Astrocyte (in vitro differentiated cells and primary cell): ENCODE measurements around the gene MACC1. TPM values are rescaled to one million over a fixed set of nuclear protein-coding genes. Genes with fewer than 3 reads are reported as not detected.
A peak's percentile ranks its signal among the peaks of the same experiment; 100 is the strongest.

ENCODE experiments used
- DNase-seq: peaks from one replicate; pipeline ENCODE4 v3.0.0-alpha.2; 2010; ENCODE audit warnings: low read depth
- FAIRE-seq: peaks from 2 replicates; lab custom pipeline; 2011; peaks lifted over from hg19 to GRCh38; lab: Jason Lieb, UNC
- H2AFZ ChIP-seq: 2 replicates; pipeline ENCODE4 v1.6.0; 2012; ENCODE audit warnings: low read depth, low read length, inconsistent platforms
- H3K27ac ChIP-seq: 2 replicates; pipeline ENCODE4 v1.5.1; 2011; ENCODE audit warnings: low read depth, low read length, inconsistent platforms
- H3K27me3 ChIP-seq: 2 replicates; pipeline ENCODE4 v1.6.0; 2011; ENCODE audit warnings: low read length, inconsistent platforms; ENCODE audit not compliant: insufficient read depth
- H3K36me3 ChIP-seq: 2 replicates; pipeline ENCODE4 v1.5.1; 2011; ENCODE audit warnings: low read length, inconsistent platforms; ENCODE audit not compliant: insufficient read depth
- H3K4me1 ChIP-seq: 2 replicates; pipeline ENCODE4 v1.5.1; 2011; ENCODE audit warnings: low read length, inconsistent platforms; ENCODE audit not compliant: insufficient read depth
- H3K4me2 ChIP-seq: 2 replicates; pipeline ENCODE4 v1.6.0; 2012; ENCODE audit warnings: low read length, inconsistent platforms
- H3K4me3 ChIP-seq: 2 replicates; pipeline ENCODE4 v1.5.1; 2011; ENCODE audit warnings: low read depth, mild to moderate bottlenecking, low read length, inconsistent platforms; ENCODE audit not compliant: insufficient read depth
- H3K79me2 ChIP-seq: 2 replicates; pipeline ENCODE4 v1.6.0; 2012; ENCODE audit warnings: mild to moderate bottlenecking, low read length, inconsistent platforms; ENCODE audit not compliant: insufficient read depth
- H3K9ac ChIP-seq: 2 replicates; pipeline ENCODE4 v1.6.0; 2012; ENCODE audit warnings: mild to moderate bottlenecking, low read length, inconsistent platforms
- H3K9me3 ChIP-seq: 2 replicates; pipeline ENCODE4 v1.5.1; 2012; ENCODE audit warnings: low read depth, mild to moderate bottlenecking, low read length, inconsistent platforms; ENCODE audit not compliant: insufficient read depth
- H4K20me1 ChIP-seq: 2 replicates; pipeline ENCODE4 v1.6.0; 2012; ENCODE audit warnings: low read length, inconsistent platforms; ENCODE audit not compliant: insufficient read depth
- H3K27ac Mint-ChIP-seq: one replicate; pipeline ENCODE4 v1.8.0; 2021; ENCODE audit warnings: mild to moderate bottlenecking, mixed read lengths; ENCODE audit not compliant: unreplicated experiment
- H3K27me3 Mint-ChIP-seq: one replicate; pipeline ENCODE4 v1.8.0; 2021; ENCODE audit warnings: low read depth, mixed read lengths; ENCODE audit not compliant: unreplicated experiment
- H3K36me3 Mint-ChIP-seq: one replicate; pipeline ENCODE4 v1.8.0; 2021; ENCODE audit warnings: low read depth, mixed read lengths; ENCODE audit not compliant: unreplicated experiment
- H3K4me1 Mint-ChIP-seq: one replicate; pipeline ENCODE4 v1.8.0; 2021; ENCODE audit warnings: low read depth, mixed read lengths; ENCODE audit not compliant: unreplicated experiment
- H3K4me3 Mint-ChIP-seq: one replicate; pipeline ENCODE4 v1.8.0; 2021; ENCODE audit warnings: mild to moderate bottlenecking, moderate library complexity, mixed read lengths; ENCODE audit not compliant: unreplicated experiment
- H3K9me3 Mint-ChIP-seq: one replicate; pipeline ENCODE4 v1.8.0; 2021; ENCODE audit warnings: mild to moderate bottlenecking, mixed read lengths; ENCODE audit not compliant: unreplicated experiment
- EZH2 ChIP-seq: IDR thresholded peaks from 2 replicates; pipeline ENCODE4 v1.6.1; 2012; ENCODE audit warnings: mild to moderate bottlenecking, low read length, inconsistent platforms; ENCODE audit not compliant: insufficient read depth
- total RNA-seq: library from RNA; stranded (reverse); gene quantifications from 2 replicates; pipeline ENCODE4 v1.2.1, GENCODE V29; 2021
- TF ChIP-seq, protein P1 (sequence below): IDR thresholded peaks from 2 replicates; pipeline ENCODE4 v1.5.1; 2011; ENCODE audit warnings: low read depth, mild to moderate bottlenecking, inconsistent platforms, low read length, moderate library complexity; ENCODE audit not compliant: insufficient read depth

Gene MACC1
- total RNA-seq, 1 donor from 2014 or later: 2.0 TPM

DNA sequence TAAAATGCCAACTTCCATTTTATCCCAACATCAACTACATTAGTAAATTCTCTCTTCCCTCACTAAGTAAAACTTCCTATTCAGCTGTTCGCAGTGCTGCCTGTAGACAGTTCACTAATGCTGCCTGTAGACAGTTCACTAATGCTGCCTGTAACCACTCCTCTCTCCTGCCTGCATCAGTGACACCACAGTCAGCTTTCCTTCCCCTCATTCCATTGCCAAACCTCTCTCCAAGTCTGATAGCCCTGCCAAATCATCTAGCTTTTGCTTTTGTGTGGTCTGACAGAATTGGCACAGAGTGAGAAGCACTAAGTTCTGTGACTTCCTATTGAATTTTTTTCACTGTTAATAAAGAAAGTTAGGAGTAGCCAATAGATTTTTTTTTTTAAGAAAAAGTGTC, 43.0 kb upstream of the MACC1 start:
- H4K20me1 ChIP-seq: no peaks in the 10 kb centered on the region
- Mint-ChIP-seq H3K9me3 (no peaks in the 10 kb centered on the region), H3K27ac (no peak overlapping the region), H3K4me3 (no peak overlapping the region), H3K27me3 (no peaks in the 10 kb centered on the region), H3K4me1 (peaks cover 3% of the 10 kb centered on the region), H3K36me3 (no peaks in the 10 kb centered on the region)
- peak; percentile 9 for FAIRE-seq
- peak overlapping the region; percentile 8 for H2AFZ ChIP-seq
- no peaks in the 10 kb centered on the region for H3K27me3 ChIP-seq
- peak; percentile 95 for DNase-seq
- no peak overlapping the region for H3K4me2 ChIP-seq
- no peaks in the 10 kb centered on the region for H3K4me1 ChIP-seq
- no peaks in the 10 kb centered on the region for H3K79me2 ChIP-seq
- no peak overlapping the region for H3K4me3 ChIP-seq
- no peak overlapping the region for H3K27ac ChIP-seq
- H3K9me3 ChIP-seq: no peaks in the 10 kb centered on the region
- H3K36me3 ChIP-seq: no peaks in the 10 kb centered on the region
- no peak overlapping the region for H3K9ac ChIP-seq
- TF ChIP-seq, protein P1, sequence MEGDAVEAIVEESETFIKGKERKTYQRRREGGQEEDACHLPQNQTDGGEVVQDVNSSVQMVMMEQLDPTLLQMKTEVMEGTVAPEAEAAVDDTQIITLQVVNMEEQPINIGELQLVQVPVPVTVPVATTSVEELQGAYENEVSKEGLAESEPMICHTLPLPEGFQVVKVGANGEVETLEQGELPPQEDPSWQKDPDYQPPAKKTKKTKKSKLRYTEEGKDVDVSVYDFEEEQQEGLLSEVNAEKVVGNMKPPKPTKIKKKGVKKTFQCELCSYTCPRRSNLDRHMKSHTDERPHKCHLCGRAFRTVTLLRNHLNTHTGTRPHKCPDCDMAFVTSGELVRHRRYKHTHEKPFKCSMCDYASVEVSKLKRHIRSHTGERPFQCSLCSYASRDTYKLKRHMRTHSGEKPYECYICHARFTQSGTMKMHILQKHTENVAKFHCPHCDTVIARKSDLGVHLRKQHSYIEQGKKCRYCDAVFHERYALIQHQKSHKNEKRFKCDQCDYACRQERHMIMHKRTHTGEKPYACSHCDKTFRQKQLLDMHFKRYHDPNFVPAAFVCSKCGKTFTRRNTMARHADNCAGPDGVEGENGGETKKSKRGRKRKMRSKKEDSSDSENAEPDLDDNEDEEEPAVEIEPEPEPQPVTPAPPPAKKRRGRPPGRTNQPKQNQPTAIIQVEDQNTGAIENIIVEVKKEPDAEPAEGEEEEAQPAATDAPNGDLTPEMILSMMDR: no peak
- TF ChIP-seq EZH2: no peak

DNA sequence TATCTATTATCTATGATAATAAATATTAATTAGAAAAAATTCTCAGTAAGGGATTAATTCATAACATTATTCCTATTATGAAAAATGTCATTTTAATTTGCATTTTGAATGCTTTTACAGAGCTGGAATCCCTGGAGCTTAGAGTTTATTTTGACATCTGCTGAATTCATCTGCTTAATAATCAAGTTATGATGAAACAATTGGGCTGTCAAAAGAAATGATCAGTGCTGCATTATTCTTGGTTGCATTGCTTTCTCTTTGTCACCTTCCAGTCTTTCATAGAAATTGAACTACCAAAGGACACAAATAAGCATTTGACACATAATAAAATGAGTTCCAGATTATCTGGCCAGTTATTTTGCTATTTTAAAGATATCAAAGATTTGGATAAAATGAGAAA, 40.0 kb upstream of the MACC1 start:
- H3K27me3 Mint-ChIP-seq: no peaks in the 10 kb centered on the region

DNA sequence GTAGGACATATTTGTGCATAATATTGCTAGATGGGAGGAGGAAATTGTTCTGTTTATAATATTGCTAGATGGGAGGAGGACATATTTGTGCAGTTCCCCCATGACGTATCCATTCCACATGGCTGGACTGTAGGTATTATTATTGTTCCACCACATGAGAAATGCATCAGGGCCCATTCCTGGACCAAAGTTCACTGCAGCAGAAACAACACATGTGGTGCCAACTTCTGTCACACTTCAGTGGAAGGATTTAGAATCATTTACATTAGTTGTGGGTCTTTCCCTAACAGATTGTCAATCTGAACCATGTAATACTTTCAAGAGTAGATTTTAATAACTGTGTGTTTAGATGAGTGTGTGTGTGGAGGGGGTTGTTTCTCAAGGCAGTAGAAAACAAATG, 32.7 kb upstream of the MACC1 start:
- FAIRE-seq: no peak
- H3K4me1 Mint-ChIP-seq: no peaks in the 10 kb centered on the region
- Histone ChIP-seq H3K9ac (no peak overlapping the region), H3K4me2 (peak overlapping the region; percentile 21), H4K20me1 (no peaks in the 10 kb centered on the region), H3K9me3 (no peaks in the 10 kb centered on the region), H3K4me3 (no peak overlapping the region), H3K79me2 (no peaks in the 10 kb centered on the region), H2AFZ (no peak overlapping the region), H3K27ac (no peak overlapping the region), H3K36me3 (no peaks in the 10 kb centered on the region), H3K4me1 (peaks cover 6% of the 10 kb centered on the region), H3K27me3 (no peaks in the 10 kb centered on the region)
- H3K36me3 Mint-ChIP-seq: no peaks in the 10 kb centered on the region
- no peaks in the 10 kb centered on the region for H3K9me3 Mint-ChIP-seq
- no peak overlapping the region for H3K4me3 Mint-ChIP-seq
- peak; percentile 92 for DNase-seq
- H3K27me3 Mint-ChIP-seq: no peaks in the 10 kb centered on the region
- no peak overlapping the region for H3K27ac Mint-ChIP-seq
- TF ChIP-seq EZH2: no peak
- TF ChIP-seq, protein P1: no peak

More for the DNA sequence above, 40.0 kb upstream of the MACC1 start:
- Mint-ChIP-seq H3K4me1 (peaks cover 3% of the 10 kb centered on the region), H3K36me3 (no peaks in the 10 kb centered on the region), H3K9me3 (no peaks in the 10 kb centered on the region), H3K4me3 (no peak overlapping the region), H3K27ac (no peak overlapping the region)
- Histone ChIP-seq H3K4me1 (no peaks in the 10 kb centered on the region), H3K27me3 (no peaks in the 10 kb centered on the region), H2AFZ (no peak overlapping the region), H3K27ac (no peak overlapping the region), H3K9me3 (no peaks in the 10 kb centered on the region), H3K4me3 (no peak overlapping the region), H3K79me2 (no peaks in the 10 kb centered on the region), H4K20me1 (no peaks in the 10 kb centered on the region), H3K4me2 (no peak overlapping the region), H3K36me3 (no peaks in the 10 kb centered on the region), H3K9ac (no peak overlapping the region)
- TF ChIP-seq, protein P1: no peak
- TF ChIP-seq EZH2: no peak
- no peak for DNase-seq
- FAIRE-seq: peak; percentile 47
